ENCODE results near the gene ACKR2. TPM values are rescaled to one million over a fixed set of nuclear protein-coding genes. Genes with fewer than 3 reads are reported as not detected.

The ACKR2 gene
- total RNA-seq, 1 donor from 2014 or later = 0.64 TPM

DNA sequence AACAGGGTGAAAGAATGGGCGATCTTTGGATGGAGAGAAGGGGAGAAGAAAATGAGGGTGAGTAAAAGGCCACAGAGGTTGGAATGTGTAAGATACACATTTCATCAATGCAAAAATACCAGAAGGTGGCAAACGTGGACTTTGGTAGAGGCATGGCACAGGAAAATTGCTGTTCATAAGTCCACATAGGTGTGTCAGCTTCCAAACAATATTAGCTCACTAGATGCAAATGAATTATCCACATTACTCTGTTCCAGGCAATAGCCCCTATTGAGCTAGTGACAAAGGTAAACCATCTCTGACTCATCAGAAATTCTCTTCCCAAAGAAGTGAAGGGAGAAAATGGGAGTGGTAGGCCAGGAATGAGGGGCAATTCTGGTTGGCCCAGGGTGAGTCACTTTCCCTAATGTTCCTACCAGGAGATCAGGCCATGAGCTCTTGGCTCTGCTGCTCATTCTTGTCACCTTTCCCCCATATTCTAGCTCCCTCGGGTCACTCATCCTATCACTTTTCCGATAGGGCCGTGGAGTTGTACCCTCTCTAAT lies 19.9 kb downstream of the ACKR2 start:
- Mint-ChIP-seq H3K9me3 (ENCODE audit: unreplicated experiment) (no peaks in the 10 kb centered on the region), H3K27me3 (ENCODE audit: unreplicated experiment) (no peaks in the 10 kb centered on the region), H3K27ac (ENCODE audit: unreplicated experiment) (no peak overlapping the region), H3K4me1 (ENCODE audit: low read depth, unreplicated experiment) (no peaks in the 10 kb centered on the region), H3K36me3 (ENCODE audit: unreplicated experiment) (no peaks in the 10 kb centered on the region), H3K4me3 (ENCODE audit: unreplicated experiment) (no peak overlapping the region)
- TF ChIP-seq, protein P1, sequence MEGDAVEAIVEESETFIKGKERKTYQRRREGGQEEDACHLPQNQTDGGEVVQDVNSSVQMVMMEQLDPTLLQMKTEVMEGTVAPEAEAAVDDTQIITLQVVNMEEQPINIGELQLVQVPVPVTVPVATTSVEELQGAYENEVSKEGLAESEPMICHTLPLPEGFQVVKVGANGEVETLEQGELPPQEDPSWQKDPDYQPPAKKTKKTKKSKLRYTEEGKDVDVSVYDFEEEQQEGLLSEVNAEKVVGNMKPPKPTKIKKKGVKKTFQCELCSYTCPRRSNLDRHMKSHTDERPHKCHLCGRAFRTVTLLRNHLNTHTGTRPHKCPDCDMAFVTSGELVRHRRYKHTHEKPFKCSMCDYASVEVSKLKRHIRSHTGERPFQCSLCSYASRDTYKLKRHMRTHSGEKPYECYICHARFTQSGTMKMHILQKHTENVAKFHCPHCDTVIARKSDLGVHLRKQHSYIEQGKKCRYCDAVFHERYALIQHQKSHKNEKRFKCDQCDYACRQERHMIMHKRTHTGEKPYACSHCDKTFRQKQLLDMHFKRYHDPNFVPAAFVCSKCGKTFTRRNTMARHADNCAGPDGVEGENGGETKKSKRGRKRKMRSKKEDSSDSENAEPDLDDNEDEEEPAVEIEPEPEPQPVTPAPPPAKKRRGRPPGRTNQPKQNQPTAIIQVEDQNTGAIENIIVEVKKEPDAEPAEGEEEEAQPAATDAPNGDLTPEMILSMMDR (IDR thresholded peaks at IDR 0.05; ENCODE audit: partially characterized antibody, unreplicated experiment) = no peak
- no peak for DNase-seq

DNA sequence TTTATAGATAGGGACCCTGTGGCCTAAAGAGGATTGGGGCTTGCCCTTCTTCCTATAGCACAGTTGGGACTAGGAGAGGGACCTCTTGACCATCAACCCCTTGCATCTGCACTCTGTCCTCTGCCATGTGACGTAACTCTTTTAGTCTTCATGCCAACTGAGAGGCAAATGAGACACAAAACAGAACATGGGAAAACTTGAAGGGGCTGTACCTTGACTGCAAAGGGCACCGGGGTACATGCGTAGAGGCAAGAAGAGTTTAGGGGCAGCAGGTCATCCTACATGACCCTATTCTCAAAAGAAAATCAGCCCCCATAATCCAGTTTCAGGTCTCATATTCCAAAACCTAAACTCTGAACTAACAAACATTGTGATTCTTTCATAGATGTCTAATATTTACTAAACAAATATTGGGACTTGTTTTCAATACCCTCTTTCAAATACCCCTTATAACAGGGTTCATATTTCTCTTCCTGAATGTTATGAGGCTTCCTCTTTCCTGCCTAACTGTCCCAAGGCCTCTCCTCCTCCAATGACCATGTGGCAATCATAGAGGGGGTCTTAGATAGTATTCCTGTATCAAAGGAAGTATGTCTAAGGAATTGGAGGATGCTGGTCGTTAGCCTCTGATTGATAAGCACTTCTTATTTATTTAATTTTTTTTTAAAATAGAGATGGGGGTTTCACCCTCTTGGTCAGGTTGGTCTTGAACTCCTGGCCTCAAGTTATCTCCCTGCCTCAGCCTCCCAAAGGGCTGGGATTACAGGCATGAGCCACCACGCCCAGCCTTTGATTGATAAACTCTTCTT lies 20.6 kb downstream of the ACKR2 start:
- Mint-ChIP-seq H3K4me3 (ENCODE audit: unreplicated experiment) (no peak overlapping the region), H3K4me1 (ENCODE audit: low read depth, unreplicated experiment) (no peaks in the 10 kb centered on the region), H3K27me3 (ENCODE audit: unreplicated experiment) (no peaks in the 10 kb centered on the region), H3K36me3 (ENCODE audit: unreplicated experiment) (no peaks in the 10 kb centered on the region), H3K27ac (ENCODE audit: unreplicated experiment) (no peak overlapping the region), H3K9me3 (ENCODE audit: unreplicated experiment) (no peaks in the 10 kb centered on the region)
- no peak for DNase-seq
- TF ChIP-seq, protein P1 (IDR thresholded peaks at IDR 0.05; ENCODE audit: partially characterized antibody, unreplicated experiment) = no peak

DNA sequence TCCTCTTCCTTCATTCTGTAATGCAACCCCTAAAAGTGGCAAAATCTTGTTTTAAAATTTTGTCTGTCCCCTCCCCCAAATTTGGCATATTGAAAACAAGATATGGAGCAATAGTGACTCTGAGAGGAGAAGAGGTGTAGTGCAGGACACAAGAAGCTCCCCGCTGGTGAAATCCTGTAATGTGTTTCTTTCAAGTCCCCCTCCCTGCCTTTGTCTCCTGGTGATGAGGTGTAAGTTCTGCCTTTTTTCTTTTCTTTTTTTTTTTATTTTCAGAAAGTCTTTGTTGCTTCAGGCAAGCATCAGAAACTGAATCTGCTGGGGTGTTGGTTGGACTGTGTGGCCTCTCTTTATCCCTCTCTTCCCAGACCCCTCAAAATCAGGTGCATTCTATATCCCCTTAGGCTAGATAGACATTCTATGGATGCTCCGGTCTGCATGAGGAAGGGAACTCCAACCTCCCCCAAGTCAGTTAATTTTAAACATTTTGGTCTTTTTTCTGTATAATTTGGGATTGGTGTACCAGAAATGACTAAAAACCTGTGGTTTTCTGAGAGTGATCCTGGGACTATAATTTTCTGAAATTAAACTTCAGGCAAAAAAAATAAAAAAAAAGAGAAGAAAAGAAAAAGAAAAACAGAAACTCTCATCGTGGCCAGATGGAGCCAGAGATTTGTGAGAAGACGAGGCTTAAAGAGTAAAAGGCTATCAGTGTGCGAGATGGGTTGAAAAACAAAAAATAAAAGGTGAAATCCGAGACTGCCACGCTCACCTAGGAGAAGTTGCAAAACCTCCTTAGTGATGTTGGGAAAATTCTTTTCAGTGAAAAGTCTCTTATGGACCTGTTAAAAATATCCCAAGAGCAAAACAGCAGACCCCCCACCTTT lies 21.4 kb downstream of the ACKR2 start:
- TF ChIP-seq, protein P1 (IDR thresholded peaks at IDR 0.05; ENCODE audit: partially characterized antibody, unreplicated experiment) = no peak
- Mint-ChIP-seq H3K4me1 (ENCODE audit: low read depth, unreplicated experiment) (no peaks in the 10 kb centered on the region), H3K9me3 (ENCODE audit: unreplicated experiment) (no peaks in the 10 kb centered on the region), H3K4me3 (ENCODE audit: unreplicated experiment) (no peak overlapping the region), H3K27me3 (ENCODE audit: unreplicated experiment) (no peaks in the 10 kb centered on the region), H3K36me3 (ENCODE audit: unreplicated experiment) (peaks cover 5% of the 10 kb centered on the region), H3K27ac (ENCODE audit: unreplicated experiment) (no peak overlapping the region)
- DNase-seq = no peak

DNA sequence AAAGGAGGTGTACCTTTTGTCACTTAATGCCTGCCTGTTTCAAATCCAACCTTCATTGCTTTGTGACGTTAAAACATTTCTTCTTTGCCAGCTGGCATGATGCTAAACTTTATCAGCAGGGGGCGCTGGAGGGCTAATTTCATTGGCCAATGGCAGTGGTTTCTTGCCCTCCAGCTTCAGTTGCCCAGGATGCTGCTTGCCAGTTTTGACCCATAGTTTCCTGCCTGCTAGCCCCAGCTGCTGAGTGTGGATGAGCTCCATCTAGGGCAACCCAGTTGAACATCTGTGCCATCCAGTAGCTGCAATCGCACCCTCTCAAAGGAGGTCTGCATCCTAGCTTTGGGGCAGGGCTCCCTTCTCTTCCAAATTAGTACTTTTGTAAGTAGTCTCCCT lies 22.1 kb downstream of the ACKR2 start:
- H3K9me3 Mint-ChIP-seq (ENCODE audit: unreplicated experiment) = no peaks in the 10 kb centered on the region
- peaks cover 5% of the 10 kb centered on the region for H3K36me3 Mint-ChIP-seq (ENCODE audit: unreplicated experiment)
- H3K4me3 Mint-ChIP-seq (ENCODE audit: unreplicated experiment) = no peak overlapping the region
- peak; percentile 82 for DNase-seq
- H3K27me3 Mint-ChIP-seq (ENCODE audit: unreplicated experiment) = no peaks in the 10 kb centered on the region
- TF ChIP-seq, protein P1 (IDR thresholded peaks at IDR 0.05; ENCODE audit: partially characterized antibody, unreplicated experiment) = peak; percentile 84
- no peak overlapping the region for H3K27ac Mint-ChIP-seq (ENCODE audit: unreplicated experiment)
- H3K4me1 Mint-ChIP-seq (ENCODE audit: low read depth, unreplicated experiment) = no peaks in the 10 kb centered on the region

All from glutamatergic neuron (in vitro differentiated cells).